Measurements from ENCODE around the gene HSP90B1.

Gene HSP90B1

GRCh38 chr12:103973909-103974308 is 43.7 kb downstream of the HSP90B1 start:
- no peak for DNase-seq (ENCODE audit: low read depth in 2 of 2)

- no peak for DNase-seq (ENCODE audit: low read depth in 2 of 2)
These were observed 45.2 kb downstream of the HSP90B1 start for GRCh38 chr12:103975368-103975767.

GRCh38 chr12:103978384-103978982 is 48.3 kb downstream of the HSP90B1 start:
- no peak for DNase-seq (ENCODE audit: low read depth in 2 of 2)

- DNase-seq (ENCODE audit: low read depth in 2 of 2) = no peak
These were observed 56.6 kb downstream of the HSP90B1 start for GRCh38 chr12:103986829-103987228.

GRCh38 chr12:103994235-103994634 is 64.0 kb downstream of the HSP90B1 start:
- no peak for DNase-seq (ENCODE audit: low read depth in 2 of 2)

GRCh38 chr12:103996595-103996994 is 66.4 kb downstream of the HSP90B1 start:
- DNase-seq (ENCODE audit: low read depth in 2 of 2) = no peak

GRCh38 chr12:103997286-103997900 is 67.2 kb downstream of the HSP90B1 start:
- no peak for DNase-seq (ENCODE audit: low read depth in 2 of 2)
